Astrocyte of the hippocampus (primary cell): ENCODE measurements around the gene TSPAN18.

Source experiments
- DNase-seq: peaks from one replicate; pipeline ENCODE4 v3.0.0; 2011; ENCODE audit warnings: low read depth, low spot score

Gene TSPAN18

GRCh38 chr11:44726283-44727113, at the start of gene TSPAN18:
TSPAN18 (plus strand) TSS chr11:44726962; CDS start chr11:44906417, 179,455 bp downstream.
- DNase-seq: peak; percentile 35

DNA sequence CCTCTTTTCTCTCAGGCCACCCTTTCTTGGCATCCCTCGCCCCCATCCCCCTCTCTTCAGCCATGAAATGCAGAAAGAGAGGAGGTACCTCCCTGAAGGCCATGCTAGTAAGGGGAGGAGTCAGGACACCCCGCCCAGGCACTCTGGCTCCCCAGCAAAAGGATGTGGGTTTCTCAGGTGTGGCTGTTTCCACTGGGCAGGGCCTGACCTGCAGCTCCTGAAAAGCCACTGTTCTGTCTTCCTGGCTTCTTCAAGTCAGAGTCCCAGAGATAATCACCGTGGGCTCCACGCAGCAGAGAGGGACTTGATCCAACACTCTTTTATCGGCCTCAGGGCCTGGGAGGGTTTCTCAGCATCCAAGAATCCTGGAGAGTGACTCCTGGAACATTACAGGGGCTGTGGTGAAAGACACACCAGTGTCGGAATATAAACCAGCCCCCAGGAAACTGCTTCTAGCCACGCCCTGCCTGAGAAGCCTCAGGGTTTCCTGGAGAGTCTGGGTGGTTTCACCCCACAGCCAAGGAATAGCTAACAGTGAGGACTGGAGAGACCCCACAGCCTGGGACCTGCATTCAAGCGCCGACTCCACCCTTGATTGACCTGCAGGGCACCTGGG, 45.7 kb upstream of the TSPAN18 start:
- no peak for DNase-seq

DNA sequence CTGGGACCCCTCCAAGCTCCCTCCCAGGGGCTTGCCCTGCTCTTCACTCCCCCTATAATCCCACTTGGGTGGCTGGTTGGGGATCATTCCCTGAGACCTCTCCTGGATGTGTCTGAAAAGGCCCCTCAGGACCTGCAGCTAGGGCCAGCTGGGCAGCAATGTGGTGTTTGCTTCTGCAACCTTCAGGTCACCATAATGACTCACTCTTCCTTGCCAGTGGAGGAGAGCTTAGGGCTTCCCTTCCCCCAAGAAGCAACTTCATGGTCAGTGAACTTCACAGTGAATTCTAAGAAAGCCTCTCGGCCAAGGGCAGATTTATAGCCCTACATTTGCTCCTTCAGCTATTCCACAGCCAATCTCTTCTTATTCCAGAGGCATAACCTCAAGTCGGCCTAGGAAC, 45.1 kb upstream of the TSPAN18 start:
- peak; percentile 15 for DNase-seq

- no peak for DNase-seq
Measured at GRCh38 chr11:44684859-44685281, 41.9 kb upstream of the TSPAN18 start.

- no peak for DNase-seq
Measured at GRCh38 chr11:44687388-44687787, 39.4 kb upstream of the TSPAN18 start.

GRCh38 chr11:44689265-44689664, 37.5 kb upstream of the TSPAN18 start:
- no peak for DNase-seq

DNA sequence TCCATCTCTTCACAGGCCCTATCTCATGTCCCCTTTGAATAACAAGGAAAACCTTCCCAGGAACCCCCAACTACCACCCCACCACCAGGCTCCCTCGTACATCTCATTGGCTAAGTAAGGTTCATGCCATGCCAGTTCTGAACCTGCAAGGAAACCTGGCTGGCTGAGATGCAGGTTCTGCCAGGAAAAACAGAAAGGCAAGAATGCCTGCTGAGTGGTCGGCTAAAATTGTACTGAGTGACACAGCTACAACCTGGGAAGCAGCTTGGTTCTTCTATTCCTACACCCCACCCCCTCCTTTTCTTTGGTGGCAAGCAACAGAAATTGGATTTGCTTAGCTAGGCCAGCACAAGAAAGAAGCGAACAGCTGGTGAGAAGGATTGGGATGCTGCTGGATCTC, 36.1 kb upstream of the TSPAN18 start:
- peak; percentile 21 for DNase-seq

DNA sequence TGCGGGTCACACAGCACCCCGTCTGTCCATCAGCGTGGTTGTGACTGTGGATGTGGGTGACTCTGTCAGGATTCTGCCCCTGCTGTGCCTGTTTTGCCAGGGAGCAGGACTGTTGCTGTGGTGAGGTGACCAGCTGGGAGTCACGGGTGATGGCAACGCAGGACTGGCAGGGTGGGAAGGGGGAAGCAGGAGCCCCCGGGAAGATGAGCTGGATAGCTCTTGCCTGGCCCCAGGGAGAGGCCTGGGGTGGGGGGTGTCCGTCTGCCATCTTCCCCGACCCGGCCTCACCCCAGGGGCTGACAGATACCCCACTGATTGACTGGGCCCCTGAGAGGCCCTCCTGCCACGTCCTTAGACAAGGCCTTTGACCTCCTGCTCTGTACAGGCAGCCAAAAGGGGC, 34.3 kb upstream of the TSPAN18 start:
- DNase-seq: no peak

DNA sequence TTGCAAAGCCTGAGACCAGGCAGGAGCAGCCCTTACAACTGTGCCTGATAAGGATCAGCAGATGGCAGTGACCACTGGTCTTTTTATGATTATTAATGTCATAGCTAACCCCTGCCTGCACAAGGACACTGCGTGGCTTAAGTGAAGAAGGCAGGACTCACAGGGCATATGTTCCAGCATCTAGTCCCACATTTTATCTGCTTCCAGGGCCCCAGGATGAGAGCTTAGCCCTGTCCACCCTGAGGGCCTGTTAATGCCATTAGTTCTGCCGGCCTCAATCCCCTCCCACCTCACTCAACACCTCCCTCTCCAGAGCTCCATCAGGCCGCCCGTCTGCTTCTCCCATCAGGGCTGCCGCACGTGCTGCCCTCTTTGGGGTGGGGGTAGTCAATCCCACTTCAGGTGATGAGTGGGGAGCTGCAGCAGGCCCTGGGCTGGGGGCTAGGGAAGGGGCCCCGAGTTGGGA, 33.1 kb upstream of the TSPAN18 start:
- no peak for DNase-seq

DNA sequence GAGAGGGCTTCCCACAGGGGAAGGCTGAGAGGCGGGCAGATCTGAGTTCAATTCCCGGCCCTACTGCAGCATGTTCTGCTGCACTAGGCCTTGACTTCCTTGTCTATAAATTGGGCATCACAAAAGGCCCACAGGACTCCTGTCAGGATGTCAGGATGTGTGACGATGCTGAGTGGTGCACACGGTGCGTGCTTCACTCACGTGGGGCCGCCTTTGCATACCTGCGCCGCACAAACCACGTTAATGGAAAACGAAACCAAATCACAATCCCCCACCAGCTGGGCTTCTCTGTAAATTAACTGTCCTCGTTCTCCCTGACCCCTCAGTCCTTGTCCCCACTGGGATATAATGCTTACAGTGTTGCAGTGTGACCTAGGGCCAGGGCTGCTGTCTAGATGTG, 32.3 kb upstream of the TSPAN18 start:
- no peak for DNase-seq

DNA sequence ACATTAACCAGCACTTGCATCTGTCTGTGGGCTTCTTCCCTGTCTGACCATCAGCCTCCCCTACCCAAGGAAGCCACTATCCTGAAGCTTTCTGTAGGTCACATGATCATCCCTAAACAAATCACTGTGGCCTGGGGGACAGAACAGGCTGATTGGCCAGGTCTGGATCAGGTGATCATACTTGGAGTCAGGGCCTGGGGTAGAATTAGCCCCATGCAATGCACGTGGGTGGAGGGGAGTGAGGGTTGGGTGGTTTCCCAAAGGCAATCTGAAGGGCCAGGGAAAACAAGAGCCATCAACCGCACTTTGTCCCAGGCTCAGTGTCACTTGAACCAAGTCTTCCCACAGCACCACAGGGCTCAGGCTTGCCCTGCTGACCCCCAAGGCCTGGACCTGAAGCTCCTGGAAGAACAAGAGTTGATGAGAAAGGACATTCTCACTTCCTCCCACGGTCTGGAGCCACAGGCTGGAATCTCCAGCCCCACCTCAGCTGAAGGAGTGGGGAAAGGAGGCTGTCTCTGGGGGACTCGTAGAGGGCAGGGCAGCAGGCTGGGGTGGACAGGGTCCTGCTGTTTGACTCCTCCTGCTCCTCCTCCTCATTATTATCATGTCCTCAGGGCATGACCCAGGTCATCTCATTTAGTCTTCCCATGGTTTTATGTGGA, 31.5 kb upstream of the TSPAN18 start:
- no peak for DNase-seq

DNA sequence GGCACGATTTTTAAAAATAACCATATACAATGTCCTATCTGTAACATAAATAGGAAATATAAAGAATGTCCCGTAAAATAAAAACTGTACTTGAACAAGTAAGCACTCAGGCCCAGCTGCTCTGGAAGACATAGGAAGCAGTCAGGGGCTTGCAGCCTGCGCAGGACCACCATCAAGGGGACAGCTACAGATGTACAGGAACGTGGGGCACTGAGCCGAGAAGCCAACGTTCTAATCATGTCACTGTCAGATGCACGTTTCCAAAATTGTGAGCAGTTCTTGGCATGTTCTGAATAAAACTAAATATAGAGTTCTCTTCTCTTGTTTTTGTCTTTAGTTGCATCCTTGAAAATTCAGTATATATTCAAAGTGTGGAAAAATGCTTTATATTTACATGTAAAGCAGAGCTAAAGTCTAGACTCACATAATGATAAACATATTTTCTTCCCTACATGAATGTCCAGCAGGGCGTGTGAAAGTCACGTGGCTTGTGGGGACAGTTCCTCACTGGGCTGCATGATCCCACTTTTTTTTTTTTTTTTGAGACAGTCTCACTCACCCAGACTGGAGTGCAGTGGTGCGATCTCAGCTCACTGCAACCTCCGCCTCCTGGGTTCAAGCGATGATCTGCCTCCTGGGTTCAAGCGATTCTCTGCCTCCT, 28.4 kb upstream of the TSPAN18 start:
- no peak for DNase-seq

DNA sequence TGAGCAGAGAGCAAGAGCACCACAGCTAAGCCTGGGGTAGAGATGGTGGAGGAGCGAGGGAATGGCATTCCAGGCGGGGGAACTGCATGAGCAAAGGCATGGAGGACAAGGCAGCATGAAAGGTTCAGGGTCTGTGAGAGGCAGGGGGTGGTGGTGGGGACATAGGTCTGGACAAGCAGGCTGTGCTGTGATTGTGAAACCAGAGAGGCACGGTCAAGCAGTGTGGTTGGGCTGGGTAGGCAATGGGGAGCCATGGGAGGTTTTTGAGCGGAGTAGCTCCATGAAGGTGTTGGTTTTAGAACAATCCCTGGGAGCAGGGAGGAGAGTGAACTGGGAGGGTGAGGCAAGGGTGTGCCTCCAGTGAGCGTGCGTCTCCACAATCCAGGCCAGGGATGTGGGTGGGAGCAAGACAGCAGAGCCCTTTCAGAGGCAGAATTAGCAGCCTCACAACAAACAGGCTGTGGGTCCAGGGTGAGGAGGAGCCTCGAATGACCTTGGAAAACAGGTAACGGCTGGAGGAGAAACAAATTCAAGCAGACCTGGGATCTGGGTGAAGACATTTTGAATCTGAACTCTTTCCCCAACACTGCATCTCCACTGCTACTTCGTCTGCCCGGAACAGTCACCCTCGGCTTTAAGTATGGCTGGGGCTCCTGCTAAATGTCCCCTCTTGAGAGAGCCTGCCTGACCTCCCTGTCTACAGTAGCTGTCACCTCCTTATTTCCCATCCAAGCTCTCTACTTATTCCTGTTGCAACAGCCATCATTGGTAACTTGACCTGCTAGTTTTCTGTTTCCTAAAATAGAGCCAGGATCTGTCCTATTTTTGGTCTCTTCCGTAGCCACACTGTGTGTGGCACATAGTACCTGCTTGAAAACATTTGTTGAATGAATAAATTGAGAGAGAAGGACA, 27.0 kb upstream of the TSPAN18 start:
- no peak for DNase-seq

DNA sequence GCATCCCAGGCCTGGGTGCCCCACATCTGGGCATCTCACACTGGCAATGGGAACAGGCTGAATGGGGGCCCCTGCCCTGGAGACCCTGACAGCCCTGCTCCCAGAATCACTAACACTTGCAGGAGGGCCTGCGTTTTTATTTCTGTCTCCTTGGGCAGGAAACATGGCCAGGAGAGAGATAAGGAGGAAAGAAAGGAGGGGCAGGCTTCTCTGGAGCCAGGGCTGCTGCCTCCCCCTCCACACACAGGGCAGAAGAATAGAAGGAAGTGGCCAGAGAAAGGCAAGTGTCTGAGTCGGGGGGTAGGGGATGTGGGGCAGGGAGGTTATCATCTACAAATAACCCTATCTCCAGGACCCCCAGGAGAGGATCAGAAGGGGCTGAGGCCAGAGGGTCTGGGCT, 25.5 kb upstream of the TSPAN18 start:
- DNase-seq: no peak

GRCh38 chr11:44702889-44703288, 23.9 kb upstream of the TSPAN18 start:
- DNase-seq: peak; percentile 44

DNA sequence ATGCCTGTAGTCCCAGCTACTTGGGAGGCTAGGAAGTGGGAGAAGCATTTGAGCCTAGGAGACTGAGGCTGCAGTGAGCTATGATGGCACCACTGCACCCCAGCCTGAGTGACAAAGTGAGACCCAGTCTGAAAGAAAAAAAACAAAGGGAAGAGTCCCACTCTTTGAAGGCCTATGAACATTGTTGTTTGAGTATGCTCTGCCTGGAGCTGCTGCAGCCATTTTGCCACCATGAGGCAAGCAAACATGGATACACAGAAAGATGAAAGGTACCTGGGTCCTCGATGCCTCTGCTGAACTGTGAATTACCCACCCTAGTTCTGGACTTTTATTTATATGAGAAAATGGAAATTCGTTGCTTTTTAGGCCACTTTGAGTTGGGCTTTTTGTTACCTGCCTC, 19.7 kb upstream of the TSPAN18 start:
- no peak for DNase-seq

DNA sequence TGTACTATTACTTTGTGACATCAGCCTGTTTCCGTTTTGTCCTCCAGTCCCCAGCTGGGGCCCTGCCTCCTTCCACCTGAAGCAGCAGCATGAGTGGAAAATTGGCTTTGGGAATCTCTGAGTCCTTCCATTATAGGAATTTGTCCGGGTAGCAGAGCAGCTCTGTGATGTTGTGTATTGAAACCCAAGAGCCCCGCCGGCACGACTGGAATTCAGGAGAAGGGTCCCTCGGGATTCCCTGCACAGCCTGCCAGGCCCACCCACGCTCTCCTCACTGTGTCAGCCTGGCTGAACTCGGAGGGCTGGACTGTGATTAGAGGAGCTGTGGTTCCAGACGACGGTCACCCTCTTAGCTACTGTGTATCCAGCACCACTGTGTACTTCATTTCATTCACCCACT, 18.8 kb upstream of the TSPAN18 start:
- no peak for DNase-seq

GRCh38 chr11:44708523-44709280, 18.1 kb upstream of the TSPAN18 start:
- DNase-seq: no peak

DNA sequence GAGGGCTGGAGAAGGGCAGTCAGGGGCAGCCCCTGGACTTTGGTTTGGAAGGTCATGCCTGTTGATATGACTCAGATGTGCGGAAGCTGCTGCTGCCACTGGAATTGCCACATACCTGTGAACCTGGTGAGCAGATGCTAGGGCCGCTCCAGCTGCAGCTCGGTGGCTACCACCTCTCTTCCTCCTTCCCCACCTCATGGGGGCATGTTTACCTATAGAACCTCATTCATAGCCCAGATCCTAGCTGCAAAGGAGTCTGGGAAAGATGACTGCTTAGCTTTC, 17.5 kb upstream of the TSPAN18 start:
- DNase-seq: no peak

DNA sequence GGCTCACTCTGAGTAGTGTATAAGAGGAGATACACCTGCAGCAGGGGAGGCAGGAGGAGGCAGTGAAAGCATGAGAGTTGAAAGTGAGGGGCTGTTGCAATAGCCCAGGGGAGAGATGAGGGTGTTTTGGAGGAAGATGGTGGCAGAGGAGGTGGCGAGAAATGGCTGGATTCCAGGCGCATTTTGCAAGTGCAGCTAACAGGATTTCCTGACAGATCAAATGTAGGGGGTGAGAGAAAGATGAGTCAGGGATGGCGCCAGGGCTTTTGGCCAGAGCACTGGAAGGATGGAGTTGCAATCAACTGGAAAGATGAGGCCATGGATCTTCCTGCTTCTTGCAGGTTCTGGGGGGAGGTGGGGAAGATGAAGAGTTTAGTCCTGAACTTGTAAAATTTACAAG, 16.8 kb upstream of the TSPAN18 start:
- DNase-seq: no peak
